ENCODE results near the gene HES1. TPM values are rescaled to one million over a fixed set of nuclear protein-coding genes. Genes with fewer than 3 reads are reported as not detected.
A peak's percentile ranks its signal among the peaks of the same experiment; 100 is the strongest.
"Not testable (repeated sequence)": the region's sequence is repeated elsewhere in the genome, so short reads cannot be mapped to it uniquely, and the experiment has no call there.

Gene HES1
- total RNA-seq, 1 experiment from 2014 or later: 21.6 TPM

DNA sequence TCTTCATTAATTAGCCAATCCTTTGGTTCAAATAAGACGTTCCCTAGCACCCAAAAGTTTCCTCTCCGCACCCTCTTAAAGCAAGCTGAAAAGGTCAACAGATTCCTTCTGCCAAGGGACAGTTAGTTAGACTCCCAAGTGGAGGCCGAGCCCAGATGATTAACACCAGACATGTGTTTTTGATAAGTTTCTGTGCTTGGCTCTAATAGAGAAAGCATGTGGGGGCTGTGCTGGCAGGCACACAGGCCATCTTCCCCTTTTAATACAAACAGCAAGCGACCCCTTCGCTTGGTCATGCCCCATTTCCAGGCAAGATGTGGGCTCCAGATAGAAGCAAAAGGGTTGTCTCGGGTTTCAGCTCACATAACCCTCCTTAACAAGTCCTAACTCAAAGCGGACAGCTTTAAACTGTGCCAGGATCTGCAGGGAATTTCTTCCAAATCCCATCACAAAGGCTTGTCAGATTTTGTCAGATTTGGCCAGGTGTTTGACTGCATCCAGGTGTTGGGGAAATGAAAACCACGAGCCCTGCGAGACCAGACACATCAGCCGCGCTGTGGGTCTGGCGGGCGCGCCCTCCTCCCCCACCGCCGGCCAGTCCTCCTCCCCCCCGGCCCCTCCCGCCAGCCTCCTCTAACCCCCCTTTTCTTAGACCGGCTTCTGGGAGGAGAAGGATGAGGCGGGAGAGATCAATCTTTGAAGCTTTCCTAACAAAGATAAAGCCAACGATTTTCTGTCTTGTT is 3.3 kb downstream of the HES1 start:
- peak; percentile 68 to 85 for DNase-seq
- no peaks in the 10 kb centered on the region for H3K27me3 ChIP-seq
- peak overlapping the region; percentile 95 for H3K27ac ChIP-seq
- peaks cover 27% of the 10 kb centered on the region for H3K4me1 ChIP-seq
- peak overlapping the region; percentile 56 for H3K4me3 ChIP-seq
- H3K9me3 ChIP-seq (replicated peaks): no peaks in the 10 kb centered on the region
- no peaks in the 10 kb centered on the region for H3K36me3 ChIP-seq

DNA sequence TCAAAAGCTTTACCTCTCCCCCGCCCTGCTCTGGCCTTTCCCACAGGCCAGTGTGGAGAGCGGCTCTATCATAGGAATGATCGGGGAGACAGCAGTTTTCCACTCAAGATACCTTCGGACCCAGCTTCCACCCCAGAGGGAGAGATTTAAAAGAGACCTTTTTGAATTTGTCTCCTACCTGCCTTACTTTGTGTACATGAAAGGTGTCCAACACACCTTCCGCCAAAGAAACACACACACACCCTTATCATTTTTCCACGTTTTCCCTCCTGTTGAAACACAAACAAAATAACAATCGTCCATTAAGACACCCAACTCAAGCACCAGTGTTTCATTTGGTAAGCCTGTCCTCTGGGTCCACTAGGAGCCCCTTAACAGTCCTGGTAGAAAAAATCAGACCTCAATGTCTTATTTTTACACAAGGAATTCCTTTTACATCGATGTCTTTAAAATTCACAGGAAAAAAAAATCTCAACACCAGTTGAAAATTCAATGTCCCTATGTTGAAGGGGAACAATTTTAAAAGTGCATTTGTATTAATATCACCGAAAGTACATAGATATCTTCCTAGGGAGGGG is 4.0 kb downstream of the HES1 start:
- no peak for DNase-seq
- peaks cover 27% of the 10 kb centered on the region for H3K4me1 ChIP-seq
- no peaks in the 10 kb centered on the region for H3K27me3 ChIP-seq
- H3K36me3 ChIP-seq: no peaks in the 10 kb centered on the region
- peak overlapping the region; percentile 56 for H3K4me3 ChIP-seq
- H3K9me3 ChIP-seq (replicated peaks): no peaks in the 10 kb centered on the region
- H3K27ac ChIP-seq: peak overlapping the region; percentile 95

GRCh38 chr3:194140520-194141414 is 4.8 kb downstream of the HES1 start:
- DNase-seq: peak; percentile 82
- Histone ChIP-seq H3K4me3 (peak overlapping the region; percentile 56), H3K27ac (peak overlapping the region; percentile 95), H3K9me3 (replicated peaks) (no peaks in the 10 kb centered on the region), H3K27me3 (no peaks in the 10 kb centered on the region), H3K36me3 (no peaks in the 10 kb centered on the region), H3K4me1 (peaks cover 27% of the 10 kb centered on the region)

DNA sequence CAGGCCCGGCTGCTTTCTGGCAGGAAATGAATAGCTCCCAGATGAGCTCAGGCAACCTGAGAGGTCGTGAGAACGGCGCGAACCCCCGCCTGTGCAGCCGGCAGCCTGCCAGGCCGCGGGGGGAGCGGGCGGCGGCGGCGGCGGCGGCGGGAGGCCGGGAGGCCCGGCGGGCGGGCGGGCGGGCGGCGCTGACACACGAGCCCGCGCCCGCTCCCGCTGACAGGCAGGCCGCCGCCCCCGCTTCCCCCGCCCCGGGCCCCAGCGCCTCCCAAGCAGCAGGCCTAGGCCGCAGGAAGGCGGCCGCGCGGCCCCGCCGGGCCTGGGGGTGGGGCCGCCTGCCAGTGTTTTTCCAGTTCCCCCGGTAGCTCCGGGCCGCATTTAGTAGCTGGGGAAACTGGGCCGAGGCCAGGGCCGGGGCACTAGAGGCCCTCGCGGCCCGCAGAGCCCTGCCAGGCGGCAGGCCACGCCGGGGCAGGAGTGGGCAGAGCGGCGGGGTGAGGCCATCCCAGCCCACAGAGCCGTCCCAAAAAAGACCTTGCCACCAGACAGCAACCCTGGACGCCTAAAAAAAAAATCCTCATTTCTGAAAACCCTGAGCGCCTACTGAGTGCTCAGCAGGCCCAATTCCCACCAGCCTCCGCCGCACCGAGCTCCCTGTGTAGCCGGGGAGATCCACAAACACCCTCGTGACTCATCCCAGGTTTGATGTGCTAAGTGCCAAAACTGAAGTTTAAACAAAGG is 5.6 kb downstream of the HES1 start:
- no peaks in the 10 kb centered on the region for H3K36me3 ChIP-seq
- H3K27ac ChIP-seq: peak overlapping the region; percentile 97
- peaks cover 27% of the 10 kb centered on the region for H3K4me1 ChIP-seq
- peak; percentile 84 to 86 for DNase-seq
- no peaks in the 10 kb centered on the region for H3K9me3 ChIP-seq (replicated peaks)
- H3K27me3 ChIP-seq: no peaks in the 10 kb centered on the region
- H3K4me3 ChIP-seq: peak overlapping the region; percentile 58

GRCh38 chr3:194142156-194142910 is 6.4 kb downstream of the HES1 start:
- H3K36me3 ChIP-seq: no peaks in the 10 kb centered on the region

DNA sequence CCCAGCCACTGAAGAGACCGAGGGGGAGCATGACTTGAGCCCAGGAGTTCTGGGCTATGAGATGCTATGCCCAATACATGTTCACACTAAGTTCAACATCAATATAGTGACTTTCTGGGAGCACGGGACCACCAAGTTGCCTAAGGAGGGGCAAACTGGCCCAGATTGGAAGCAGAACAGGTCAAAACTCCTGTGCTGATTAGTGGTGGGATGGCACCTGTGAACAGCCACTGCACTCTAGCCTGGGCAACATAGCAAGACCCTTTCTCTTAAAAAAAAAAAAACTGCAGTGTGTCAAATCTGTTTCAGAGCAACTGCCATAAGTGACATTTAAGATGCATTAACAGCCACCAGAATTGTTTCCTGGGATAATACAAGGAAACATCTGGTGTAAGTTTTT is 9.8 kb downstream of the HES1 start:
- H3K9me3 ChIP-seq (replicated peaks): no peaks in the 10 kb centered on the region
- no peak overlapping the region for H3K27ac ChIP-seq
- DNase-seq: no peak
- H3K4me1 ChIP-seq: peaks cover 10% of the 10 kb centered on the region; the same call in 1 of the 2 replicates
- H3K27me3 ChIP-seq: no peaks in the 10 kb centered on the region
- H3K36me3 ChIP-seq: no peaks in the 10 kb centered on the region
- H3K4me3 ChIP-seq: no peak overlapping the region

More at GRCh38 chr3:194142156-194142910, 6.4 kb downstream of the HES1 start:
- DNase-seq: peak in 1 of 2 experiments; percentile 53
- H3K27me3 ChIP-seq: no peaks in the 10 kb centered on the region
- H3K4me1 ChIP-seq: peaks cover 27% of the 10 kb centered on the region
- peak overlapping the region; percentile 58 for H3K4me3 ChIP-seq
- no peaks in the 10 kb centered on the region for H3K9me3 ChIP-seq (replicated peaks)
- peak overlapping the region; percentile 97 for H3K27ac ChIP-seq

GRCh38 chr3:194147679-194148078 is 11.7 kb downstream of the HES1 start:
- Histone ChIP-seq H3K4me1 (0 out of 2 replicates have a peak, but pooled peaks cover 1% of the 10 kb centered on the region), H3K4me3 (no peak overlapping the region), H3K36me3 (no peaks in the 10 kb centered on the region), H3K9me3 (replicated peaks) (no peaks in the 10 kb centered on the region), H3K27me3 (no peaks in the 10 kb centered on the region), H3K27ac (no peak overlapping the region)
- DNase-seq: no peak

- Histone ChIP-seq H3K4me1 (no peaks in the 10 kb centered on the region), H3K9me3 (replicated peaks) (no peaks in the 10 kb centered on the region), H3K4me3 (no peak overlapping the region), H3K36me3 (no peaks in the 10 kb centered on the region), H3K27ac (no peak overlapping the region), H3K27me3 (no peaks in the 10 kb centered on the region)
- DNase-seq: peak in 1 of 2 experiments; percentile 13
Observed at GRCh38 chr3:194148383-194148782, 12.4 kb downstream of the HES1 start.

- Histone ChIP-seq H3K36me3 (no peaks in the 10 kb centered on the region), H3K27ac (no peak overlapping the region), H3K27me3 (no peaks in the 10 kb centered on the region), H3K9me3 (replicated peaks) (no peaks in the 10 kb centered on the region), H3K4me1 (no peaks in the 10 kb centered on the region), H3K4me3 (no peak overlapping the region)
- no peak for DNase-seq
Observed at GRCh38 chr3:194150252-194150934, 14.4 kb downstream of the HES1 start.

GRCh38 chr3:194150935-194151302 is 15.0 kb downstream of the HES1 start:
- not testable (repeated sequence) for H3K36me3 ChIP-seq; H3K4me3 ChIP-seq; H3K9me3 ChIP-seq (replicated peaks); H3K27me3 ChIP-seq; DNase-seq; H3K27ac ChIP-seq; H3K4me1 ChIP-seq

DNA sequence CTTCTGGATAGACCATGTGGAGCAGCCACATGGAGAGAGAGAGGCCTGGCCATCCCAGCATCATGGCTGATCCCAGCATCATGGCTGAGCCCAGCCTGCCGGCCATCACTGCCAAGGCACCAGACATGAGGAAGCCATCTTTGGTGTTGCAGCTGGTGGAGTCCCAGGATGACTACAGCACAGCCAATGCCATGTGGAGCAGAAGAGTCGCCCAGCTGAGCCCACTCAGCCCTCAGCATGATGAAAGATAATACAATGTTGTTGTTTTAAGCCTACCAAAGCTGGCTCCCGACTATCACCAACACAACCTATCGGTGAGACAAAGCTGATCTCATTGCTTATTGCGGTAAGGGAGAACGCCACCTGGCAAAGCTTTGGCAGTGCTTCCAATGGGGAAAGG is 18.4 kb downstream of the HES1 start:
- Histone ChIP-seq H3K27me3 (no peaks in the 10 kb centered on the region), H3K9me3 (replicated peaks) (no peaks in the 10 kb centered on the region), H3K4me3 (no peak overlapping the region), H3K27ac (no peak overlapping the region), H3K36me3 (no peaks in the 10 kb centered on the region), H3K4me1 (no peaks in the 10 kb centered on the region)
- no peak for DNase-seq

GRCh38 chr3:194156095-194156494 is 20.1 kb downstream of the HES1 start:
- Histone ChIP-seq H3K27me3 (no peaks in the 10 kb centered on the region), H3K27ac (no peak overlapping the region), H3K36me3 (no peaks in the 10 kb centered on the region)

DNA sequence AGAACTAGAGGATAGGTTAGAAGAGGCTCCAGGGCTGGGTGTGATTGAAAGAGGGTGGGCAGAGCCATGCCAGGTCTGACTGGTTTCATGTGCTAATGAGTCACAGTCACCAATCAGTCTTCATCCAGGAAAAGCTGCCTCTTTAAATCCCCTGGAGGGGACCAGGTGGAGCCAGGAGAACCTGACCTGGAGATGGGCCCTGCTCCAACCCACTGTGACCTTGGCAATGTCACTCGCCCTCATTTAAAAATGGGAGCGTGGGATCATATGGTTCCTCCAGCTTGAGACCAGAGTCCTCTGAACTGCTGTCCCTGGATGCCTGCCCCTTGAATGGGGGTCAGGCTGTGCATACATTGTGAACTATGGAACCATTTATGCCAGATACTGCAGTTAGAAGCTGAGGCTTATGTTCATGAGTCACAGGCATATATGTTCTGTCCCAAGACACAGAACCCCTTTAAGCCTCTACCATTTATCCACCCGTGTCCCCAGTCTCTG is 23.0 kb downstream of the HES1 start:
- no peak for DNase-seq
- Histone ChIP-seq H3K4me1 (no peaks in the 10 kb centered on the region), H3K27me3 (no peaks in the 10 kb centered on the region), H3K27ac (no peak overlapping the region), H3K4me3 (no peak overlapping the region), H3K36me3 (no peaks in the 10 kb centered on the region), H3K9me3 (replicated peaks) (no peaks in the 10 kb centered on the region)

More at GRCh38 chr3:194156095-194156494, 20.1 kb downstream of the HES1 start:
- no peak for DNase-seq
- H3K4me3 ChIP-seq: no peak overlapping the region
- no peaks in the 10 kb centered on the region for H3K4me1 ChIP-seq
- no peaks in the 10 kb centered on the region for H3K9me3 ChIP-seq (replicated peaks)
